HG03432 (cell line): ENCODE data around the gene PLXNB1.
"Not testable (repeated sequence)": the region's sequence is repeated elsewhere in the genome, so short reads cannot be mapped to it uniquely, and the experiment has no call there.

Experiments
- ATAC-seq: cut with Tn5 transposase; IDR thresholded peaks from one replicate; pipeline ENCODE4 v1.9.1; 2021; ENCODE audit warnings: mild to moderate bottlenecking, moderate library complexity; ENCODE audit not compliant: unreplicated experiment

Gene PLXNB1

GRCh38 chr3:48429960-48430707 is at the start of gene PLXNB1:
Gene PLXNB1 (minus strand): TSS chr3:48430086. CDS start chr3:48424611, 5,475 bp downstream.
- peak; percentile 16 for ATAC-seq

GRCh38 chr3:48478626-48479555 is 49.0 kb upstream of the PLXNB1 start:
- peak; percentile 51 for ATAC-seq

GRCh38 chr3:48477959-48478520 is 48.2 kb upstream of the PLXNB1 start:
- no peak for ATAC-seq

- no peak for ATAC-seq
Measured at GRCh38 chr3:48476426-48477053, 46.7 kb upstream of the PLXNB1 start.

- no peak for ATAC-seq
Measured at GRCh38 chr3:48475188-48475587, 45.3 kb upstream of the PLXNB1 start.

GRCh38 chr3:48474619-48475018 is 44.7 kb upstream of the PLXNB1 start:
- ATAC-seq: no peak

GRCh38 chr3:48474031-48474430 is 44.1 kb upstream of the PLXNB1 start:
- ATAC-seq: not testable (repeated sequence)

- ATAC-seq: no peak
Measured at GRCh38 chr3:48473617-48473952, 43.7 kb upstream of the PLXNB1 start.

GRCh38 chr3:48472923-48473616 is 43.2 kb upstream of the PLXNB1 start:
- ATAC-seq: peak; percentile 80

- ATAC-seq: no peak
Measured at GRCh38 chr3:48472673-48472922, 42.7 kb upstream of the PLXNB1 start.

- no peak for ATAC-seq
Measured at GRCh38 chr3:48470286-48470685, 40.4 kb upstream of the PLXNB1 start.

- no peak for ATAC-seq
Measured at GRCh38 chr3:48469046-48469915, 39.4 kb upstream of the PLXNB1 start.

- no peak for ATAC-seq
Measured at GRCh38 chr3:48468329-48468731, 38.4 kb upstream of the PLXNB1 start.

GRCh38 chr3:48467473-48468267 is 37.8 kb upstream of the PLXNB1 start:
- ATAC-seq: no peak

- no peak for ATAC-seq
Measured at GRCh38 chr3:48467110-48467454, 37.2 kb upstream of the PLXNB1 start.

GRCh38 chr3:48466386-48467109 is 36.7 kb upstream of the PLXNB1 start:
- peak; percentile 1 for ATAC-seq

GRCh38 chr3:48465531-48466378 is 35.9 kb upstream of the PLXNB1 start:
- peak; percentile 85 for ATAC-seq

GRCh38 chr3:48465237-48465530 is 35.3 kb upstream of the PLXNB1 start:
- no peak for ATAC-seq
